DND-41 (cell line): Measurements from ENCODE around the gene SUSD5.

Experiments
- CTCF ChIP-seq: IDR thresholded peaks from 2 replicates; pipeline ENCODE4 v1.5.1; 2012; ENCODE audit warnings: borderline replicate concordance, low read length, moderate library complexity, mild to moderate bottlenecking; ENCODE audit not compliant: poor library complexity, severe bottlenecking; ENCODE audit errors: extremely low read depth
- EZH2 ChIP-seq: IDR thresholded peaks from 3 replicates; pipeline ENCODE4 v1.6.1; 2012; ENCODE audit warnings: borderline replicate concordance, low read depth, mild to moderate bottlenecking, moderate library complexity, low read length, inconsistent platforms; ENCODE audit not compliant: severe bottlenecking

- no peak for TF ChIP-seq CTCF
- TF ChIP-seq EZH2, result no peak
Observed at GRCh38 chr3:33137691-33138090, 80.9 kb downstream of the SUSD5 start.
